HG03064 (cell line): ENCODE measurements around the gene C18orf63.
"Not testable (repeated sequence)": the region's sequence is repeated elsewhere in the genome, so short reads cannot be mapped to it uniquely, and the experiment has no call there.

Source experiments
- ATAC-seq: cut with Tn5 transposase; IDR thresholded peaks from one replicate; pipeline ENCODE4 v1.9.1; 2021; ENCODE audit warnings: low read depth; ENCODE audit not compliant: unreplicated experiment

C18orf63 gene

DNA sequence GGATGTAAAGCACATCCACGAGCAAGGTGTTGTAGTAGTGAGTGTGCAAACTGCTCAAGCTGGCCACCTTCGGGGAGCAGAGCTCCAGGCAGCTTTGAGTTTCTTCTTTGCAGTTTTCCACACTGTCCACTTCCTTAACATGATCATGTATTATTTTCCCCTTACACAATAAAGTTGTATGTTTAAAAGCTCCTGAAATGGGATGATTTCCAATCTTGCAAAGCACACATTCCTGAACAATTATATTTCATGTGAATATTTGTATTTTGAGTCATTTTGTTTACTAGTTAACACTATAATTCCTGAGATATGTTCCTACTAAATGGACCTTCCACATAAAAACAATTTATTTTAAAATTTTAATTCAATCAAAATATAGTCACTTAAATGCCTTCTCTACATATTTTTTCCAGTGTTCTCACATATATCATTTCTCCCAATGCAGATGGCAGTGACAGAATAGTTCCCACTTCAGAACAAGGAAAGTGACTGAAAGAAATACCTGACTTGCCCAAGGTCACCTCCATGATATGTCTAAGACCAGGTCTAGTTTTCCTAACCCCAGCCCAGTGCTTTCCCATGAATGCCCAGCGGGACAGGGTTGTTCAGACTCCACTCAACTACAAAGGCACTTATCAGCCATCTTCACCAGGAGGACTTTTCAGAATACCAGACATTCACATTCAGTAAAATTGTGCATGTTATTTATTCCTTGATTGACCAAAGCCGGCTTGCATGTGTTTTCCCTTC, 29.4 kb upstream of the C18orf63 start:
- no peak for ATAC-seq

DNA sequence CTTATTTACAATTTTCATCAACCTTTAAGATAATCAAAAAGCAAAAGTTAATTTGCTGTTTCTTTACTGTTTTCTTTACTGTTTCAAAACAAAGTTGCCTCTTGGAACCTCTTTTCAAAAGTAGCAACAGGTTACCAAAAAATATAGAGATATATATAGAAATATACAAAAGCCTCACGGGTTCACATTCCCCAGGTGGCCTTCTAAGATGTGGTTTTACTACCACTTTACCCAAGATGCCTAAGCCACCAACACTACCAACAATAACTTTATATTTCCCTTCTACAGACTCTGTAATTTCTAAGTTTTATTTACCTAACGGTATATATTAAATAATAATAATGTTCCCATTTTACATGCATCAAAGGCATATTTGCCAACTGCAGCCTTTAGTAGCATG, 28.8 kb upstream of the C18orf63 start:
- ATAC-seq = no peak

DNA sequence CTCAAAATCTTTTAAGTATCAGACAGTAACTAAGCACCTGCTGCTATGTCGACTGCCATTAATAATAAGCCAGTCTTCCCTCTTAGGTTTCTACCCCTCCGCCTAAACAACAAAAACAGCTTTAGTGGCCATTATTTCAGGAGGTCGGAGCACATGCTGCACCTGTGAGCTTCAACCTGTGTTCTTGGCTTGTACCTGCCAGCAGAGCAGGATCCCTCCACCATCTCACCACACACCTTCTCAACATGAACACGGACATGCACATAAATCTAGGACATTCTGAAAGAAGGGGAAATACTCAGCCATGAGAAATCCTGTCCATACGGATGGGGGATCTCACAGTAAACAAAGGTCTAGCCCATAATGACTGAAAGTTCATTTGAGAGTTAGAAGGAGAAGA, 27.6 kb upstream of the C18orf63 start:
- no peak for ATAC-seq

DNA sequence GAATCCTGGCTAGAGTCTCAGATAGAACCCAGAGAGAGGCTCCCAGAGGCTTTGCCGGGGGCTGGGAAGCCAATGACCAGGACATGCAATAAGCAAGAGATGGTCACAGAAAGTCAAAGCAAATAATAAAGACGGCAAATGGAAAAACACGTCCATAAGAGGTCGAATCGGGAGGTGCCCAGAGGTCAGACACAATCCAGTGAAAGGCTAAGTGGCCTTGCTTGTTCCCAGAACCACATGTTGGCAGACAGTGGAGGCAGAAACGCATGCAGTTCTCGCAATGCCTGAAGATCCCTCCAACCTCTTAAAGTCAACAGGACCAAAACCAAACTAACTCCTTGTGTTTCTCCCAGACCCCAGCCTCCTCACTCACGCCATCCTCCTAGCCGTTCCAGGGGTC, 26.9 kb upstream of the C18orf63 start:
- ATAC-seq = no peak

DNA sequence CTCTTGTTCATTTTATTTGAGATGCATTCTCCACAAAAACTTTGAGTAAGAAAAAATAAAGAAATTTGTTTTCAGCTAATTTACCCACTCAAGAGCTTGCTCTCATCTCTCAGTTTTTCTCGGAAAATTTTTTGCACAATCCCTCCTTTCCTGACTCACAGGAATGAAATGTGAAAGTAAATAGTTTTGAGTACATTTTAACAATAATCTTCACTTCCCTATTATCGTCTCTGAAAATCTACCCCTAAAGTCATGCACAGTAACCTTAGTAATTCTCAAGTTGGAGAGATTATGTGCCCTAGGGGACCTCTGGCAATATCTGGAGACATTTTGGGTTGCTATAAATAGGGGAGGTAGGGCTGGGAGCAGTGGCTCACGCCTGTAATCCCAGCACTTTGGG, 26.5 kb upstream of the C18orf63 start:
- ATAC-seq = no peak

DNA sequence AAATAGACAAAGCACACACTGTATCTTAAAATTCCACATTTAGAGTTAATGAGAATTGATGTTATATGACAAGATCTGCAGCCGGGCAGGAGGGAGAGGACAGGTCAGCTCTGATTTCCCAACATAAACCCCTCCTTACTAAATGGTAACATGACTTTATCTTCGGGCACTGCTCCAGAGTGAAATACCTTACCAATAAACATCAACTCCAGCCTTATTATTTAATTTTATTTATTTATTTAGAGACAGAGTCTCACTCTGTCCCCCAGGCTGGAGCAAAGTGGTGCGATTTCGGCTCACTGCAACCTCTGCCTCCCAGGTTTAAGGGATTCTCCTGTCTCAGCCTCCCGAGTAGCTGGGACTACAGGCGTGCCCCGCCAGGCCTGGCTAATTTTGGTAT, 25.6 kb upstream of the C18orf63 start:
- ATAC-seq = no peak

DNA sequence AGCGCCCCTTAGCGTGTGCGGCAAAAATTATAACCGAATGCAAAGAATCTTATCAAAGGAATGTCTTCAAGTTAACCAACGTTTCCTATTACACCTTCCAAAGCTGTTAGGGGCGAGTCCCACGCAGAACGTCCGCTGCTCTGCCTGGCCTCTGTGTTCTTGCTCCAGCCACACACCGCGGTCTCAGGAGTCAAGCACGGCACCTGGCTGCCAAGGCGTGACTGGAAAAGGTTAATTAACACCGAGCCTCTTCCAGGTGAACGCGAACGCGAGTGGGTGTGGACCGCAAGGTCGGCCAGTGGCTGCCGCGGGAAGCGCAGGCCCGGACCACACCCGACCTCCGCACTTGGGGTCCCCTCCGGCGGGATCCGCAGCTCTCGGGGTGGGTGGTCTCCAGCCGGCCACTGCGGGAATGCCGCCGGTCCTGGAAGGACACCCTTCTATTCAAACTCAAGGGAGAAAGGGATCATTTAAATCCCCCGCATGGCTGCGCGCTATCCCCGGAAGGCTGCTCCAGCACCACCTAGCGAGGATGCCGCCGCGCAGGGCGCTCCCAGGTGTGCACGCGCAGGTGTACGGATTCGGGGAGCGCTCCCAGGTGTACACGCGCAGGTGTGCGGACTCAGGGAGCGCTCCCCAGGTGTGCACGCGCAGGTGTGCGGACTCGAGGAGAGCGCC, 24.7 kb upstream of the C18orf63 start:
- ATAC-seq = no peak

DNA sequence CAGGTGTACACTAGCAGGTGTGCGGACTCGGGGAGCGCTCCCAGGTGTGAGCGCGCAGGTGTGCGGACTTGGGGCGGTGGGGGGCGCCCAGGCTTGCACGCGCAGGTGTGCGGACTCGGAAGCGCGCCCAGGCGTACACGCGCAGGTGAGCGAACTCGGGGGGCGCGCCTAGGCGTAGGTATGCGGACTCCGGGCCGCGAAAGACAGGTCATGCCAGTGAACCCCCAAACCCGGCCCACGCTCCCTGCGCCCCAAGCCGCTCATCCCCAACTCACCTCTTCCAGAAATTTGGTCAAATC, 24.2 kb upstream of the C18orf63 start:
- ATAC-seq = no peak

DNA sequence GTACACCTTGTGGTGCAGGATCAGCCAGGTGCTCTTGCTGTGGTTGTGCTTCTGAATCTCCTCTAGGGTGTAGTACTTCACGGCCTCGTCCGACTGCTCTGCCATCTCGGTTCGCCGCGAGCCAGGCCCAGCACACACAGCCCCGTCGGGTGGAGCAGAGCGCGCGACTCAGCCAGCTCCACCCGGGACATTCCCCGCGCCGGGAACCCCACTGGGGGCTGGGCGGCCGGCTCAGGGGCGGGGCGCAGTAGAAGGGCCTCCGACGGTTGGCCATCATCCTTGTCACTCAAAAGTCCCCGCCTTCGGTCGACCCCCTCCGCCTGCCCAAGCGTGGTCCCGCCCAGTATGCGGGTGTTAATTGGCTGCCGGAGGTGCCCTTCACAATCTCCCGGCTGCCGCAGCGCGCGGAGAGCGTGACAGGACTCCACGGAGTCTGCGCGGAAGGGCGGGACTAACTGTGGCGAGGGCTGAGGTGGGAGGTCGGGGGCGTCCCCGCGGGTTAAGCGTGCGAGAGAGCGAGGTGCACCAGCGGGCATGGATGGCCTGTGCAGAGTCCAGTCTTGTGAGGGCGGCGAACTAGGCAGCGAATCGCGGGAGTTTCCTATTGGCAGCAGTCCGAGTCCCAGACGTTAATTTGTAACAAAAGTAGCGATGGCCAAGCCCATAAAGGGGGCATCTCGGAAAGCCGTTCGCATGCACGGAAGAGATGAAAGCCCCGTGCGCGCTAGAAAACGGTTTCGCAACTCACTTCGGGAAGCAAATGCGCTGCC, 23.7 kb upstream of the C18orf63 start, which contains the start of gene CYB5A:
TSS of gene CYB5A (minus strand) at position 193 of the 770 bp plus-strand sequence. CDS start at position 105, 88 bp downstream.
- ATAC-seq = peak; percentile 100

DNA sequence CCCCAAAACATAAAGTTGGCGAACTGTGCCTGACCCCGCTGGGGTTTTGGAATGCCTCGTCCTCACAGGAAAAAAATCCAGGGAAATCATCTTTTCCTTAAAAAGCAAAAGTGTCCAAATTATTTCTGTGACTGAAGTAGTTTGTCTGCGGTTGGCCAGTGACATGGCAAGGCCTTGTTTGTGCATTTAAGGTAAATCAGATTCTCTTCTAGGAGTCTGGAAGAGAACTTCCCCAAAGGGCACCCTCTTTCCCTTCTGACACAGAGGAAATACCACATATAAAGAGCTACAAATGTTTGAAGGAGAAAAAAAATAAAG, 23.1 kb upstream of the C18orf63 start:
- no peak for ATAC-seq

DNA sequence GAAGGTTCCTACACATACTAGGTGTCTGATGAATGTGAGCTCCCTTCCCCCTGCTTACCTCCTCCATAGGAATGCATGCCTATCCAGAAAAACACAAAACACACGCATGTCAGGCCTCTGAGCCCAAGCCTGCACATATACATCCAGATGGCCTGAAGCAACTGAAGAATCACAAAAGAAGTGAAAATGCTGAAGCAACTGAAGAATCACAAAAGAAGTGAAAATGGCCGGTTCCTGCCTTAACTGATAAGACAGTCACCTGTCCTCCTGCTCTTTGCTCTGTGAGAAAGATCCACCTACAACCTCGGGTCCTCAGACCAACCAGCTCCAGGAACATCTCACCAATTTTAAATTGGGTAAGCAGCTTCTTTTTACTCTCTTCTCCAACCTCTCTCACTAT, 22.7 kb upstream of the C18orf63 start:
- not testable (repeated sequence) for ATAC-seq

DNA sequence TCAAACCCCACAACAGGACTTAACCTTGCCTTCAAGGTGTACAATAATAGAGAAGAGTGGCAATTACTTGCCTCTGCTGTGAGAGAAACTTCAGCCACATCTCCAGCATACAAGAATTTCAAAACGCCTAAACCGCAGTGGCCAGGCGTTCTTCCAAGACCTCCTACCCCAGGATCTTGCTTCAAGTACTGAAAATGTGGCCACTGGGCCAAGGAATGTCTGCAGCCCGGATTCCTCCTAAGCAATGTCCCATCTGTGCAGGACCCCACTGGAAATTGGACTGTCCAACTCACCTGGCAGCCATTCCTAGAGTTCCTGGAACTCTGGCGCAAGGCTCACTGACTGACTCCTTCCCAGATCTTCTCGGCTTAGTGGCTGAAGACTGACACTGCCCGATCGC, 21.1 kb upstream of the C18orf63 start:
- ATAC-seq = no peak

DNA sequence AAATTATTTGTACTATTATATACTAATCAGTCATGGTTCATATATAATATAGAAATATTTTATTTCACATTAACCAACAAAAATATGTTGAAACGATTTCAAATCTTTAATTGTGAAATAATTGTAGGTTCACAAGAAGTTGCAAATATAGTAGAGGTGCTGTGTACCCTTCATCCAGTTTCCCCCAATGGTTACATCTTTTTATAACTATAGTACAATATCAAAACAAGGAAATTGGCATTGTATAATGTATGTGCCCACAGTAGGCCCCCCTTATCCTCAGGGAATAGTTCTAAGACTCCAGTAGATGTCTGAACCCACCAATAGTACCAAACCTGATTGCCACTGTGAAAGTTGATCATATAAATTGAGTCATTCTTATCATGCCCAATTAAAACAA, 16.5 kb upstream of the C18orf63 start:
- ATAC-seq = no peak

DNA sequence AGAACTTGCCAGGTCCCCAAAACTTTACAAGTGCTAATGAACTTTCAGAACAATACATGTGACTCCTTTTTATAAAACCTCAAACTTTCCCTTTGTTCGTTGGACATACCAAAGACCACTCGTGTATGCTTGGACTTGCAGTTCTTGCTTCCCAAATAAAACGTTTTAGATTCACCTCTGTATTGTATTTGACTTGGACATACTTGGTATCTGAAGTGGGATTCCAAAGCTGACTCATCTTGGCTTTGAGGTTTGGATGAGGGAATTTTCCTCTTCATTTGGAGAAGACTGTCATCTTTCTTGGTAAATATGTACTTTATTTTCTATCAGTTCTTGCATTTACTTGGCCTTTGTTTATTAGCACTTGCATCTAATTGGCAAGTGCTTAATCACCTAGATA, 15.9 kb upstream of the C18orf63 start:
- no peak for ATAC-seq

DNA sequence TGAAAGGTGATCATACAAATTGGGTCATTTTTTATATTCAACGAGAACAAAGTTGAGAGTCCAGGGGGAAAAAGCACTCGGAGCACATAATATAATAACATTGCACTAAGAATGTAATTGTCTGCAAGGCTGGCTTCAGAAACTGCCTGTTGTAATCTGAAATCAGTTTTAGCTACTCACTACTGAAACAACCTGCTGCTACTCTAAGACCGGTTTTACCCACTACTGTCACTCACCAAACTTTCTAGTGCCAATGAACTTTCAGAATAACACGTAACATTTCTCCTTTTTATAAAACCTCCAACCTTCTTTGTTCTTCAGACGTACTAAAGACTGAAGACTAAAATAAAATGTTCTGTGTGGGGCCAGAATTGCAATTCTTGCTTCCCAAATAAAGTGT, 12.3 kb upstream of the C18orf63 start:
- ATAC-seq = no peak

DNA sequence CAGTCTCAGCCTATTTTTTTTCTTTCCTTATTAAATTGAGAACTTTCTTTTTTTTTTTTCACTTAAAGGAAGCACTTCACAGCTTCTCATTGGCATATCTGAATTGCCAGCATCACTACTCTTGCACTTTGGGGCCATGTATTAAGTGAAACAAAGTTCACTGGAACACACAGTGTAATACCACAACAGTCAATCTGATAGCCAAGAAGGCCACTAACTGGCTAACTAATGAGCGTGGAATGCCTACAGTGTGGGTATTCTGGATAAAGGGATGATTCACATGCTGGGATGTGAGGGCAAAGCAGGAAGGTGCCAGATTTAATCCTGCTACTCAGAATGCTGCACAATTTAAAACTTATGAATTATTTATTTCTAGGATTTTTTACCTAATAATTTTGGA, 11.7 kb upstream of the C18orf63 start:
- ATAC-seq = no peak

DNA sequence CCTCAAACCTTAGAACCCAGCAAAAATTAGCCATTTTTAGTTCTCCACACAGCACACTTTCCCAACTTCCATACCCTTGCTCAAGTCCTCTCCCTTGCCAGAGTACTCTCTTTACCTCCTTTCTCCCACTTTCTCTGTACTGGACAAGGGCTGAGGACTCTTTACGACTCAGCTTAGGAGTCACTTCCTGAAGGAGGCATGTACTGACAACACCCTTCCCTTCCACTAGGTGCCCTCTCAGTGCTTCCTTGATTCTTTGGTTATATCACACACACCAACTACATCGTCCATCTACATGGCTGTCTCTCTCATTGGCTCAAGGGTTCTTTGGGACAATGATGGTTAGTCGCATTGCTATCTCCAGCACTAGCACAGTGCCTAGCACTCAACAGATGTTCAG, 5.2 kb upstream of the C18orf63 start:
- no peak for ATAC-seq

DNA sequence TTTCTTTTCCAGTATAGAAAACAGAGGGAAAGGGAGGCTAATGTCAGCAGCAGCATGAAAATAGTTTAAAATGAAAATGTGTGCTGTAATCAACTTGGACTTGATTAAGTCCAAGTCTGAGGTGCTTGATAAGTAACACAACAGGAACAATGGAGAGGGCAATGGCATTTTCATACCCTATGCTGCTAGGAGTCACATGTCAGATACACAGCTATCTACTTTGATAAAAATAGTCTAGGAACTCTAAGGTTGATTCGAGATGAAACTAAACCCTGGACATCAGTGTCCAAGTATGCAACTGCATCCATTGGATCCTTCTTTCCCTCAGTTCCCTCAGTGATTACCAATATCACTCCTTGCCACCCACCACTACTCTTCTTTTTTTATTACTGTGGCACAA, 4.6 kb upstream of the C18orf63 start:
- no peak for ATAC-seq

DNA sequence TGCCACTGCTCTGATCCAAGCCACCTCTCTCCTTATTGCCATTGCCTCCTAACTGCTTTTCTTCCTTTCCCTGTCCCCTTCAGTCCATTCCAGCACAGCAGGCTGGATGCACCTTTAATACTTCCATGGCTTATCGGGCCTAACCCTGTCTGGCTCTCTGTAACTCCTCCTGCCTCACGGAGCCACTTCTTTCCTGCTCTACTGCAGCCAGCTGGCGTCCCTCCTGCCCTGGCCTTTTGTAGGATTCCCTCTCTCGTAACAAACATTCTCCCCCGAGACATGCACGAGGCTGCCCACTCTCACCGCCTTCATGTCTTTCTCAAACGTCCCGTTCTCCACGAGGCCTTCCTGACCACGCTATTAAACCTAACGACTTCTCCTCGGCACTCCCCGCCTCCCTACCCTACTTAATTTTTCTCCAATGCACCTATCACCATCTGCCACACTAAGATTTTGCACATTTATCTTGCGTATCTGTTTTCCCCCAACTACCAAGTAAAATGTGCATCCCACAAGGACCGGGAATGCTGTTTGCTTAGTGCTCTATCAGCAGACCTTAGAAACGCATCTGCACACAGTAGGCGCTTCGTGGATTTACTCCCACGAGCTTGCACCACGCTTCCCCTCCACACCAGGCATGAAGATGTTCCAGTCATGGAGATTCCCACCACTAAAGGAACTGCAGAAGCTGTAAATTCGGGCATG, 728 bp upstream of the C18orf63 start:
- no peak for ATAC-seq

DNA sequence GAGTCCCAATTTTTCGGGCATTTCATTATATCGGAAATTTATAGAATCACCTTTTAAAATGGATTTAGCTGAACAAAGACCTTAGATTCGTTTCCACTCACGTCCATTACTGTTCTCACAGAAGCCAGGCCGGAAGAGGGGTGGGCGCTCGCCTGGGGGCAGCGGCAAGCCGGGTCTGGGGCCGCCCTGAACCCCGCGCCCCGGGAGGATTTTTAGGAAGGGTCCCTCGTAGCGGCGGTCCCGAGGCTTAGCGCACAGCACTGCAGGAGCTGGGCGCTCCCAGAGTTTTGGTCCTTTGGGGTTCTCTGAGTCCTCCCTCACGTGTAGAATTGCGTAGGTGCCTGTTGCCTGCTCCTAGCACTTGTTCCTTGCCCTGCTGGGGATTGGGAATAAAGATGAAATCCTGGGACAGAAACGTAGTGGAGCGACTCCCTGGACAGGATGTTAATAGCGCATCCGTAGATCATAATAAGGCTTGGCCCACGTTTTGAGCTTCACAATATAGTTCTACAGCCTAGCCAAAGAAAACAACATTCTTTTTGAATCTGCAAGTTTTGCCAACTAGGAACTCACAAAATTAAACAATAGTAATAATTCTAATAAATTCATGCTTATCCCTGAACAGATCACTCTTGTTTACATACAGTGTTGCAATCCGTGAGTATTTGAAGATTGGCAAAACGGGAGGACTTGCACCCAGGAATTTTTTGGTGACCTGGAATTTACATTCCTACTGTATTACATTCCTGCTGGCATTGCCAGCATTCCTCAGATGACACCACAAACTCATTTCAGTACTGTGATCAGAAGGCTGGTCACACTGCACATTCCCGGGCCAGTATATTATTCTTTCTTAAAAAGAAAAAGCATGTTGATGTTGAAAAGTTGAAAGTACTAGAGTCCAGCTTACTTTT, 875 bp downstream of the C18orf63 start:
- no peak for ATAC-seq
